HG03108 (cell line): Measurements from ENCODE around the gene FNDC8.
A peak's percentile ranks its signal among the peaks of the same experiment; 100 is the strongest.
"Not testable (repeated sequence)": the region's sequence is repeated elsewhere in the genome, so short reads cannot be mapped to it uniquely, and the experiment has no call there.

Experiments
- ATAC-seq: cut with Tn5 transposase; IDR thresholded peaks from one replicate; pipeline ENCODE4 v1.9.1; 2021; ENCODE audit warnings: moderate library complexity; ENCODE audit not compliant: unreplicated experiment

The FNDC8 gene

DNA sequence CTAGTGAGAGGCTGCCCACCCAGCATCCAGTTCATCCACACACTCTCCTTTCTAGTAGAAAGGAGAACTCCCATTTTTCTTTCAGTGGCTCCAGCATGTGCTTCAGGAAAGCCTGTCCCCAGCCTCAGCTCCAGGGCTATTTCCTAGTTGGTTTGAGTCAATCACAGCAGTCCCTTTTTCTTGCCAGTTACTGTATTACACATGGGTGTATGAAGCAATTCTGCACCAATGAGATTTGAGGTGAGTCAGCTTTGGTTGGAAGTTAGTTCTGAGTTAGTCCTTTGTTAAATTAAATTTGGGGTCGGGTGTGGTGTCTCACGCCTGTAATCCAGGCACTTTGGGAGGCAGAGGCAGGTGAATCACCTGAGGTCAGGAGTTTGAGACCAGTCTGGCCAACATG lies 26.5 kb upstream of the FNDC8 start:
- no peak for ATAC-seq

DNA sequence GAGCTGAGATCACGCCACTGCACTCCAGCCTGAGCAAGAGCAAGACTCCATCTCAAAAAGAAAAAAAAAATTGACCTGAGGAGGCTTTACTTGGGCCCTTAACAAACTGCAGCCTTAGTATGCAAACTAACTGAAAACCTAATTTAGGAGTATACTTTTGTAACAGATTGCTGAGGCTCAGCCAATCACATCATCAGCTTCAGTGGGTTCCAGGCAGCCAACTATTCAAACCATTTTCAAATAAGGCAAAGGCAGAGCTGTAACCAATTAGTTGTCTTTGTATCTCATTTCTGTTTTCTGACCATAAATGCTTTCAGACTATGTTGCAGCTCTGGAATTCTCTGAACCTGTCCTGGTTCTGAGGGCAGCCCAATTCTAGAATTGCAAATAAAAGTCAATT lies 25.7 kb upstream of the FNDC8 start:
- ATAC-seq, result no peak

GRCh38 chr17:35097776-35098175 lies 23.6 kb upstream of the FNDC8 start:
- no peak for ATAC-seq

DNA sequence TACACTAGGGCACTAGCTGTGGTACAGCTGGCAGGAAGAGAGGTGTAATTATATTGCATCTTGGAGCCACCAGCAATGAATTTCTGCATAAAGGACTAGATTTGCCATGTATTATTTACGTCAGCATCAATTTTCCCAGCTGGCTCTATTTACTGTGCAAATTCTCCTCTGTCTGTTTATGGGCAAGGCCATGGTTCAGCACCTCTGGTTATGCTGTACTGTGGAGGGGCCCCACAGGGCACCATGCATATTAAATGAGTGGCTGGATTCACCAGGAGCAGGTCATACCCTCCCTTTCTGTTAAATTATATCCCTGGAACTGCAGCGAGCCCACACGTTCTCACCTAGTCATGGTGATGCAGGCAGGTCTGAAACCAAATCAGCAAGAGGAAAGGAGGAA lies 21.5 kb upstream of the FNDC8 start:
- no peak for ATAC-seq

DNA sequence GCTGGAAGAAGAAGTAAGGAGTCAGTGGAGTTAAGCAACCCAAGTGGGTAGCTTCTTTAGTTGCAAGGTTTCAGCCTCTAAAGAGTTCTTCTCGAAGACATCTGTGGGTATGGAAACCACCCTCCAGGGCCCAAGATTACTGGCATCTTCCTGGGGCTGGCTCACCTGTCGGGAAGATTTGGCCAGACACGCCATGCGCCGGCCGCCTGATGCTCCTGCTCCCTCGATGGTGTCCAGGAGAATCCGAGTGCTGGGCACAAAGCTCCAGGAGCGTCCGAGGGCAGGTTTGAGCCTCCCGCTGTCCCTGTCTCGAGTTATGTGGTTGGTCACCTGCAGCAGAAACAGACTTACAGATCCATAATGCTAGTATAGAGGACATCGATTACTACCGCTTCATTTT lies 20.4 kb upstream of the FNDC8 start:
- ATAC-seq, result no peak

DNA sequence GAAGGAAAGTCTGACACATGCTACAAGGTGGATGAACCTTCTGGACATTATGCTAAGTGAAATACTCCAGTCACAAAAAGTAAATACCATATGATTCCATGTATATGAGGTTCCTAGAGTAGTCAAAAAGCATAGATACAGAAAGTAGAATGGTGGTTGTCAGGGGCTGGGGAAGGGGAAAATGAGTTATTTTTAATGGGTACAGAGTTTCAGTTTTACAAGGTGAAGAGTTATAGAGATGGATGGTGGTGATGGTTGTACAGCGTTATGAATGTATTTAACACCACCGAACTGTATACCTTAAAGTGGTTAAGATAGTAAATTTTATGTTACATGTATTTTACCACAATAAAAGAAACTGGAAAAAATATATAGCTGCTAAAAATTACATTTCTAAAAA lies 19.7 kb upstream of the FNDC8 start:
- no peak for ATAC-seq

DNA sequence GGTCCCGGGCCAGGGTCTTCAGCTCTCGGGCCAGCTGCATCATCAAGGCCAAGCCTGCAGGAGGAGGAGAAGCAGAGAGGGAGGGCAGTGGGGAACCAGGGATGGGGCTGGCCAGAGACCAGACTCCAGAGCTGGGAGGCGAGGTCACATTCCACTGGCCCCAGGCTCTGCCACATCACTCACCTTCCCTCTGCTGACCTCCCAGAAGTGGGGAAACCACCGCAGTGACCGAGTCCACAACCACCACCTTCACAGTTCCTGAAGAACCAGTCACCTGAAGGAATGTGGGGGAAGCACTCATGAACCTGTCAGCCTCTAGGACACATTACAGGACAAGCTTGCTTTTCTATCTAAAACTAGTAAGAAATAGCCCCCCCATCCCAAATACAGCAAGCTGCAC lies 18.1 kb upstream of the FNDC8 start:
- ATAC-seq, result no peak

DNA sequence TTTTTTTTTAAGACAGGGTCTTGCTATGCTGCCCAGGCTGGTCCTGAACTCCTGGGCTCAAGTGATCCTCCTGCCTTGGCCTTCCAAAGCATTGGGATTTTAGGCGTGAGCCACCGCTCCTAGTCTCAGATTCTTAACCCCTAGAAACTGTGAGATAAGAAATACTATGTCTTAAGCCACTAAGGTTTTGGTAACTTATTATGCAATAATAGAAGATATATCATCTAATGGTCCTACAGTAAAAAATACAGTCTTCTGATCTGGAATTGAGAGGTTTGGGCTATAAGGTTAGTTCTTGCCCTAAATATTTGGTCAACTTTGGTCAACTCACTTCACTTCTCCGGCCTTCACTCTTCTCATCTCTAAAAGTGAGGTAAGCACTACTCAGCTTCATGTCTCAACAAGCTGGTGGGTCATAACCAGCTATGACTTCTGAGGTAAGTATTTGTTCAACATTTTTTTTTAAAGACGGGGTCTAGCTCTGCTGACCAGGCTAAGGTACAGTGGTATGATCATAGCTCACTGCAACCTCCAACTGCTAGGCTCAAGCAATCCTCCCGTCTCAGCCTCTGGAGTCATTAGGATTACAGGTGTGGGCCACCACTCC lies 16.5 kb upstream of the FNDC8 start:
- ATAC-seq, result no peak

- not testable (repeated sequence) for ATAC-seq
Observed at GRCh38 chr17:35110791-35111190, 10.6 kb upstream of the FNDC8 start.

- ATAC-seq, result no peak
Observed at GRCh38 chr17:35116845-35117244, 4.6 kb upstream of the FNDC8 start.

DNA sequence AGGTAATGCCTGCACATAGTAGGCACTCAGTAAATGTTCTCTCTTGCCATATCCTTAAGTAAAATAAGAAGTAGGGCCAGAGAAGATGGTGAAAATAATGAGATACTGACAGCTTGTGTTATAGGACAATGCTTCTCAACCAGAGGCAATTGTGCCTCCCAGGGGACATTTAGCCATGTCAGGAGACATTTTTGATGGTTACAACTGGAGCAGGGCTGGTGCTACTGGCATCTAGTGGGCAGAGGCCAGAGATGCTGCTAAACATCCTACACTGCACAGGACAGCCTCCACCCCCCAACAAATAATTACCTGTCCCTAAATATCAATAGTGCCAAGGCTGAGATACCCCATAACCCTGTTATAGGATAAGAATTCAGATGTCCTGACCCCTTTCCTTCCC lies 3.4 kb upstream of the FNDC8 start:
- no peak for ATAC-seq

DNA sequence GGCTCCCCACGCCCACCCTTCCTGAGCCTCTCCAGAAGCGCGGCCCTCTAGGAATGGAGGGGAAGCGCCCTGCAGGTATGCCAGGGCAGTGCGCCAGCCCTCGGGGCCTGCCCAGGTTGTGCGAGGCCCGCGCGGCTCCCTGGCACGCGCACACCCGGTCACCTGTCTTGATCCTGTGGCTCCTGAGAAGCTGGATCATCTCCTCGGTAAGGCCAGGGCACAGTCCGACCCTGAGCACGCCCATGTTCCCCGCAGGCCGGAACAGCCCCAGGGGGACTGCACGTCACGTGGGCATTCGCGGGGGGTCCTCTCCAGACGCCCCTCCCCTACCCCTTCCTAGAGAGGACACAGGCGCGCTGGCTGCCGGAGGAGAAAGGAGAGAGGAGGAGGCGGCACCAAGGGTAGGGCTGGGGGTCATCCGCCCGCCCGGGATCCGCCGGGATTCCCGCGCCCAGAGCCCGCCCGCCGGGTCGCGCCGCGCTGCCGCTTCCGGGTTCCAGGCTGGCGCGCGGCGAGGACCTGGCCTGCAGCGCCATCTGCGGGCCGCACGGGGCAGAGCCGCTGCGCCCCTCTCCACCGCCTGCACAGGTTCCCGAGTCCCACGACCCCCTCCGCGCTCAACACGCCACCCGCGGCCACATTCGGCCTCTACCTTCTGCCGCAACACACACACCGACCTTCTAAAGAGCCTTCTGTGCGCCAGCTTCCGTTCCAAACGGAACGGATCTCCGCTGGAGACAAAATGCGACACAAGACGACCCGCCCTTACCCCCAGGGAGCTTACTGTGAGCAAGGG lies 1.8 kb upstream of the FNDC8 start, which contains the start of gene RAD51D:
Gene RAD51D (minus strand): TSS at position 491 of the 796 bp plus-strand sequence. CDS start 247 bp downstream, at position 244.
- ATAC-seq, result peak; percentile 70

DNA sequence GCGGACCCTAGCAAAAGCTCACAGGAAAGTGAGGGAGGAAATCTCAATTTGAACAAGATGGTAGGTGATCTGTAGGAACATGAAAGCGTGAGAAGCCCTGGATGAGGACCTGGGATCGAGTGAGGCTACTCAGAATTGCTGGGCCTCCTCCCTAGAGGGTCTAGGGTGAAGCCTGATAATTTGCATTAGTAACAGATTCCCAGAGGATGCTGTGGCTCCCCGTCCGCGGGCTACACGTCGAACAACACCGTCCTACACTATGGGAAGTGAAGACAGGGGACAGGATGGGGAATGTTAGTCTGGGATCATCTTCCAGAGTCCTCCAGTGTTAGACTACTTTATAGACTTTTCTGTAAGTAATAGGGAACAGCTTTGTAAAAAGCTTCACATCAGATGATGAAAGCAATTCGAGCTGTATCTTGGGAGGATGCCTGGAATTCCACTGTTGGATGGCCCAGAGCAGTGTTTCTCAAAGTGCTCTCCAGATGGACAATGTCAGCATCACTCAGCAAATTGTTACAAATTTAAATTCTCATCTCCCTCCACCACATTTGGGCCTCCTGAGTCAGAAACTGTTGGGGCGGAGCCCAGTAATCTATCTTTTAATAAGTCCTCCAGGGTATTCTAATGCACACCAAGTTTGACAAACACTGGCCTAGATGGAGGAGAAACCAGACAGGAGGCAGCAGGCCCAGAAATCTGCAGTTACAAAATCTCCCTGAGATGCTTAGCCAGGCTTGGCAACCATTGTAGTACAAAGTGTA lies 6.5 kb downstream of the FNDC8 start:
- no peak for ATAC-seq

GRCh38 chr17:35129154-35129972 lies 7.9 kb downstream of the FNDC8 start:
- no peak for ATAC-seq

GRCh38 chr17:35129973-35130351 lies 8.5 kb downstream of the FNDC8 start:
- no peak for ATAC-seq

DNA sequence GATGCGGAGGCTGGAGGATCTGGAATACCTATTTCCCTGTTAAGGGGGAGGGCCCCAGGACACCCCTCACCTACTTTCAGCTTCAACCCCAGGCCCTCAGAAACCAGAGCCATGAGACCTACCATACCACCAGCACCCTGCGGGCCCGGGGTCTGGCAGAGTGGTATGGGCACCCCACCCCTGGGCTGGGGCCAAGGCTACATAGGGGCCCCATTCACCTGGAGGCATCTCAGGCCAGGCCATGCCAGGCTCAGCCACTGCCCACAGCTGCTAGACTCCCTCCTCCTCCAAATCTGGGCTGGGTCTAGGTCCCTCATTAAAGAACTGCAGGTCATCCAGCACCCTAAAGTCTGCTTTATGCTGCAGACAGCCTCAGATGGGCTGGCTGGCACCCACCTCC lies 9.0 kb downstream of the FNDC8 start:
- ATAC-seq, result no peak

DNA sequence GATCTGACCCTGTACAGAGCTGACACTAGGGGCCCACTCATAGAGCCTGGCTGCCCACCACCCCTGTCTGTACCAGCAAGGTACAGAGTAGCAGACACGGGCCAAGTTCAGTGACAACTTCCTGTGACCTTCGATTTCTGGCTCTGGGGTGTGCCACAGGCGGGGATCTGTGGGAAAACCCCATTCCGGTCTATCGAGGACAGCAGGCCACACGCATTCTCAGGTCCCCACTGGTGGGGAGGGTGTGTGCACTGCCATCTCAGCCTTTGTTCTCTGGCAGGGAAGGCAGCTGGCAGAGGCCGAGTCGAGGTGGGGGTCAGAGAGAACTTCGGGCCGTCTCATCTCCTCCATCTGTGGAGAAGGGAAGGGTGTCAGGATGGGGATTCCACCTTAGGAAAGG lies 10.7 kb downstream of the FNDC8 start:
- ATAC-seq, result no peak

DNA sequence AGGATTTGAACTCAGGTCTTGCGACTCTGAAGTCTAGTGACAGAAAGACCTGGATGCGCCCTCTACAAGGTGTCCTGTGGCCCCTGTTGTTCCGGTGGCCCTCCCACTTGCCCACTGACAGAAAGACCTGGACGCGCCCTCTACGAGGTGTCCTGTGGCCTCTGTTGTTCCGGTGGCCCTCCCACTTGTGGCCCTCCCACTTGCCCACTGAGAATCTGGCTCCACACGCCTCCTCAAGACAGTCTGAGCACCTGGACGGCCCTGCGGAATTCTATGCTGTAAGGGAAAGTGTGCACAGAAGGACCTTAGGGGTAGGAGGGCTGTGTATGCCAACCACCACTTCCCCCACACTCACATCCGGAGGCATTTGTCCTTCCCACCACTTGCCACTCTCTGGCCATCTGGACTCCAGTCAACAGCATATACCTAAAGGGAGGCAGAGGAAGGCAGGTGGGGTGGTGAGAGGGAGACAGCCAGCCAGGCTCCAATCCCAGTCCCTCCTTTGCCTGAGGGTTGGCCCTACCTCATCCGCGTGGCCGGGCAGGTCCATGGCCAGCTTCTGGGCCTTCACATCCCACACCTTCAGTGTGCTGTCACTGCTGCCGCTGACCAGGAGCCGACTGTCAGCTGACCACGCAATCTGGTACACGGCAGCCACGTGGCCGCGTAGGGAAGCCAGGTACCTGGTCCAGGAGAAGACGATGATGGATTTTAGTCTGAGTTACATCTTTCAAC lies 11.6 kb downstream of the FNDC8 start:
- ATAC-seq, result no peak

- no peak for ATAC-seq
Observed at GRCh38 chr17:35135322-35135721, 13.9 kb downstream of the FNDC8 start.

DNA sequence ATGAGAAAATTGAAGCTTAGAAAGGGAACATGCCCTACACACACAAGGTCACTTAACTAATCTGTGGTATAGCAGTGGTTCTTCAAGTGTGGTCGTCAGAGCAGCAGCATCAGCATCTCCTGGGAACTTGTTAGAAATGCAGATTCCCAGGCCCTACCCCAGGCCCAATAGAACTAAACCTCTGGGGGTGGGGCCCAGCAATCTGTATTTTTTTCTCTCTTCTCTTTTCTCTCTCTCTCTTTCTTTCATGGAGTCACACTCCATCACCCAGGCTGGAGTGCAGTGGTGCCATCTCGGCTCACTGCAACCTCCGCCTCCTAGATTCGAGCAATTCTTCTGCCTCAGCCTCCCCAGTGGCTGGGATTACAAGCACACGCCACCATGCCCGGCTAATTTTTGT lies 16.8 kb downstream of the FNDC8 start:
- no peak for ATAC-seq
